Right lobe of liver (tissue), 4 donors: ENCODE data around the gene OR2M3.

Experiments used
- POLR2A ChIP-seq: fragments of 450-650 bp; IDR thresholded peaks from one replicate; pipeline ENCODE4 v1.6.1; 2017; ENCODE audit warnings: antibody characterized with exemption, mild to moderate bottlenecking
- TF ChIP-seq, protein P1 (sequence below), 4 donors: fragments of 200-600 bp in 3 of 4; fragments of 450-650 bp in 1 of 4; IDR thresholded peaks; one replicate each; pipeline versions ENCODE4 v1.5.1 to v1.8.0; 2016 to 2022; ENCODE audit warnings: antibody characterized with exemption in 4 of 4, mild to moderate bottlenecking in 2 of 4
- donor health status: DM: no; HTN: no; CAD: no.
- donor health status: DM: no; HTN: no; CAD: no.
- donor health status: DM: no; HTN: yes; CAD: no.

DNA sequence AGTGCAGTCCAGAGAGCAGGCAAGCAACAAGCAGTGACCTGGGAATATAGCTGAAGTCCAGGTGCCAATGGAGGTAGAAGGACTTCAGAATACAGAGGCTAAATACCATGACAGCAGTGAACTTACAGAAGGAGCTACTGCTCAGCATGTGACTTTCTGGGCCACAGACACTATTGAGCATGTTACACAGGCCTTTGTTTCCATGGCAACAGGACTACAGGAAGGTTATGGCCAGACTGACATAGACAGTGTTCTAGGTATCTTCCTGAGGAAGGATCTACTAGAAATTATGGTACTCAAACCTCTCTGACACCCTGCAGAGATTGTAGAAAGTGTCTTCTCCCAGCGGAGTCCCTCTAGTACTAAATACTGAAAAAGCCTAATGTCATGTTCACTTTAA is 41.1 kb upstream of the OR2M3 start:
- TF ChIP-seq, protein P1, sequence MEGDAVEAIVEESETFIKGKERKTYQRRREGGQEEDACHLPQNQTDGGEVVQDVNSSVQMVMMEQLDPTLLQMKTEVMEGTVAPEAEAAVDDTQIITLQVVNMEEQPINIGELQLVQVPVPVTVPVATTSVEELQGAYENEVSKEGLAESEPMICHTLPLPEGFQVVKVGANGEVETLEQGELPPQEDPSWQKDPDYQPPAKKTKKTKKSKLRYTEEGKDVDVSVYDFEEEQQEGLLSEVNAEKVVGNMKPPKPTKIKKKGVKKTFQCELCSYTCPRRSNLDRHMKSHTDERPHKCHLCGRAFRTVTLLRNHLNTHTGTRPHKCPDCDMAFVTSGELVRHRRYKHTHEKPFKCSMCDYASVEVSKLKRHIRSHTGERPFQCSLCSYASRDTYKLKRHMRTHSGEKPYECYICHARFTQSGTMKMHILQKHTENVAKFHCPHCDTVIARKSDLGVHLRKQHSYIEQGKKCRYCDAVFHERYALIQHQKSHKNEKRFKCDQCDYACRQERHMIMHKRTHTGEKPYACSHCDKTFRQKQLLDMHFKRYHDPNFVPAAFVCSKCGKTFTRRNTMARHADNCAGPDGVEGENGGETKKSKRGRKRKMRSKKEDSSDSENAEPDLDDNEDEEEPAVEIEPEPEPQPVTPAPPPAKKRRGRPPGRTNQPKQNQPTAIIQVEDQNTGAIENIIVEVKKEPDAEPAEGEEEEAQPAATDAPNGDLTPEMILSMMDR (IDR thresholded peaks at IDR 0.05), result no peak
- TF ChIP-seq POLR2A, result no peak
